ENCODE measurements around the gene METTL9.
"Not testable (repeated sequence)": the region's sequence is repeated elsewhere in the genome, so short reads cannot be mapped to it uniquely, and the experiment has no call there.

DNA sequence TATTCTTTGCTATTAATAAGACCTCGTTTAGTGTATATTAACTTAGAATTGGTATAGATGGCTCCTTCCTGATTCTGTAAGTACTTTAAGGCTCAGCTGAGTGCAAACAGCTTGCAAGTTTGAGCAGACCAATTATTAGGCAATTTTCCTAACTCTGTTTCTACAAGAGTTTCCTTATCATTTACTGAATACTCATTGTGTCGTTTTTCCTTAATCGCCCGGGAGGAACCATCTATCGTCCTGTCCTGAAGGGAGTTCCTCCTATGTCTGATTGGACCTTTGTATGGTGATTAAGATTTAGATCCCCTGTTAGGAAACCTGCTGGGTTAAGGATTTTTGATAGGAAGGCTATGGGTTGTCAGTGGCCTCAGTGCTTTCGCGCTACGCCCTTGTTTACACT is 32.0 kb downstream of the METTL9 start:
- TF ChIP-seq, protein P1, sequence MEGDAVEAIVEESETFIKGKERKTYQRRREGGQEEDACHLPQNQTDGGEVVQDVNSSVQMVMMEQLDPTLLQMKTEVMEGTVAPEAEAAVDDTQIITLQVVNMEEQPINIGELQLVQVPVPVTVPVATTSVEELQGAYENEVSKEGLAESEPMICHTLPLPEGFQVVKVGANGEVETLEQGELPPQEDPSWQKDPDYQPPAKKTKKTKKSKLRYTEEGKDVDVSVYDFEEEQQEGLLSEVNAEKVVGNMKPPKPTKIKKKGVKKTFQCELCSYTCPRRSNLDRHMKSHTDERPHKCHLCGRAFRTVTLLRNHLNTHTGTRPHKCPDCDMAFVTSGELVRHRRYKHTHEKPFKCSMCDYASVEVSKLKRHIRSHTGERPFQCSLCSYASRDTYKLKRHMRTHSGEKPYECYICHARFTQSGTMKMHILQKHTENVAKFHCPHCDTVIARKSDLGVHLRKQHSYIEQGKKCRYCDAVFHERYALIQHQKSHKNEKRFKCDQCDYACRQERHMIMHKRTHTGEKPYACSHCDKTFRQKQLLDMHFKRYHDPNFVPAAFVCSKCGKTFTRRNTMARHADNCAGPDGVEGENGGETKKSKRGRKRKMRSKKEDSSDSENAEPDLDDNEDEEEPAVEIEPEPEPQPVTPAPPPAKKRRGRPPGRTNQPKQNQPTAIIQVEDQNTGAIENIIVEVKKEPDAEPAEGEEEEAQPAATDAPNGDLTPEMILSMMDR (conservative IDR thresholded peaks at IDR 0.05; ENCODE audit: low read length) = not testable (repeated sequence)
- not testable (repeated sequence) for TF ChIP-seq EZH2phosphoT487 (IDR thresholded peaks at IDR 0.05; ENCODE audit: borderline replicate concordance, low read depth, low read length)
